ENCODE results near the gene CALHM3.

DNA sequence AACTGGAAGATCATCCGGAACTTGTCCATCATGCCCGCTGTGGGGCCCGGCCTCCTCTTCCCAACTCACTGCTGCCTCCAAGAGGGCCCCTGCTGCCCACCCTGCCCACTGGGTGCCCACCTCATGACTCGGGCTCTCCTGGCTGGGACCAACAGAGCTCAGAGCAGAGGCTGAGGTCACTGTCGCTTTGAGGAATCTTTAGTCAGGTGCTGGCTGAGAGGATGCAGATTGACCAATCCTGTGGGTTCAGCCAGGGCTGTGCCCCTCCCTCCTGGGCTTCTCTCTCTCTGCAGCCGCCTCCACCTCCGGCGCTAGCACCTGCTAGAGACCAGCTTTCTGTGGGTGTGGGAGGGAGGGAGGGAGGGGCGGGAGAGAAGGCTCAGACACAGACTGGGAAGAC lies 20.3 kb downstream of the CALHM3 start, which contains the start of gene CALHM1:
- no peak for TF ChIP-seq POLR2A (IDR thresholded peaks at IDR 0.05; ENCODE audit: low read depth, low read length)
- TF ChIP-seq POLR2AphosphoS5 (IDR thresholded peaks at IDR 0.05; ENCODE audit: low read depth, low read length) = no peak
- TF ChIP-seq TAF1 (IDR thresholded peaks at IDR 0.05; ENCODE audit: borderline replicate concordance, low read depth, low read length) = no peak

Data from GM12892 (cell line).